GM21576 (cell line): ENCODE results near the gene ZNF689.

ENCODE experiments used
- ATAC-seq: cut with Tn5 transposase; IDR thresholded peaks from one replicate; pipeline ENCODE4 v1.9.1; 2021; ENCODE audit warnings: mild to moderate bottlenecking, moderate library complexity; ENCODE audit not compliant: unreplicated experiment

Gene ZNF689

GRCh38 chr16:30609926-30610839 lies at the start of gene ZNF689:
TSS of gene ZNF689 (minus strand) at chr16:30610389. CDS start at chr16:30610041, 348 bp downstream.
- ATAC-seq = peak; percentile 89

DNA sequence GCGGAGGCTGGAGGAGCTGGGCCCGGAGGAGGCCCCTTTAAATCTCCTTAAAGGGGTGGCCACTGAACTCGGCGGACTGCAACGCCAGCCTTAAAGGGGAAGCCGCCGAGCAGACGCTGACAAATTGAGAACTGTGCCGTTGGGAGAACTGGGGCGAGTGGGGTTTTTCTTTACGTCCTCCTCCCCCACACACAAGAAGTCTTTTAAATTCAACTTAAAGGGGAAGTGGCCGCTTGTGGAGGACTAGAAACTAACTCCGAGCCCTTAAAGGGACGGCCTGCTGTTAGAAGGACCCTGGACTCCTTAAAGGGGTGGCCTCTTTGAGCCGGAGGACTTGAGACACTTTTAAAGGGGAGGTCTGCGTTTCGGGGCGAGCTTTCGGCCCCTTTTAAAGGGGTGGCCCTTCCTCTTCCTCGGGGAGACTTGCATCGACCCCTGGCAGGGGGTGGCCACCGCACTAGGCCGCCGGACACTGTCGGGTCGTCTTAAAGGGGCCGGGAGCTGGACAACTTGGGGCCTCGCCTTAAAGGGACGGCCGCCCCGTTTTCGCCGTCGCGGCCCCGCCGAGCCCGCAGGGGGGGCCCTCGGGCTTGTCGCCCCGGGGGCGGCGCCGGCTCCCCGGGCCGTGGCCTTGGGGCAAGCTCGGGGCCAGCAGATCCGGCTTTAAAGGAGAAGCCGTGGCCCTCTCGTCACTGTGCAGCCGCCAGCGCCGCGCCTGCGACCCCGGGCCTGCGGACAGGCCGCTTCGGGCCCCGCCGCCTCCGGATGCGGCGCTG lies 48.7 kb upstream of the ZNF689 start:
- ATAC-seq = peak; percentile 23

- ATAC-seq = peak; percentile 71
Measured at GRCh38 chr16:30657866-30658730, 47.9 kb upstream of the ZNF689 start, which contains the start of gene FBRS. TSS of gene FBRS (plus strand) at chr16:30658431. CDS start at chr16:30659519, 1,088 bp downstream.

GRCh38 chr16:30656974-30657865 lies 47.0 kb upstream of the ZNF689 start:
- no peak for ATAC-seq

- ATAC-seq = no peak
Measured at GRCh38 chr16:30656388-30656787, 46.2 kb upstream of the ZNF689 start.

DNA sequence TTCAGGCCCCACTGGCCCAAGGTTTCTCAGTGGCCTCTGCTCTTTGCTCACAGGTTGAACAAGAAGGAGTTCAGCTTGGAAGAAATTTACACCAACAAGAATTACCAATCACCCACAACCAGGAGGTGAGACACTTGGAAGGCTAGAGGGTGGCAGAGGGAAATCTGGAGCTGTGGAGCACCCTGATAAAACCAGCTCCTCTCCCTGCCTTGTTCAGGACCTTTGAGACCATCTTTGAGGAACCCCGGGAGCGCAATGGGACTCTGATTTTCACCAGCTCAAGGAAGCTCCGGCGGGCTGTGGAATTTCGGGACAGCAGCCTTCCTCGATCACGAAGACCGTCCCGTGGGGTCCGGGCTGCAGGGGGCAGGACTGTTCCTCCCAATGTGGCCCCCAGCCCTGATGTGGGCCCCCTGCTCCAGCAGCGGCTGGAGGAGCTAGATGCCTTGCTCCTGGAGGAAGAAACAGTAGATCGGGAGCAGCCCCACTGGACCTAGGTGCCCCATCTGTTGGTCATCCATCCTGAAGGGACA lies 45.7 kb upstream of the ZNF689 start:
- no peak for ATAC-seq

- ATAC-seq = no peak
Measured at GRCh38 chr16:30654856-30655255, 44.7 kb upstream of the ZNF689 start.

- ATAC-seq = no peak
Measured at GRCh38 chr16:30652718-30653117, 42.5 kb upstream of the ZNF689 start.

- ATAC-seq = no peak
Measured at GRCh38 chr16:30652005-30652296, 41.8 kb upstream of the ZNF689 start.

DNA sequence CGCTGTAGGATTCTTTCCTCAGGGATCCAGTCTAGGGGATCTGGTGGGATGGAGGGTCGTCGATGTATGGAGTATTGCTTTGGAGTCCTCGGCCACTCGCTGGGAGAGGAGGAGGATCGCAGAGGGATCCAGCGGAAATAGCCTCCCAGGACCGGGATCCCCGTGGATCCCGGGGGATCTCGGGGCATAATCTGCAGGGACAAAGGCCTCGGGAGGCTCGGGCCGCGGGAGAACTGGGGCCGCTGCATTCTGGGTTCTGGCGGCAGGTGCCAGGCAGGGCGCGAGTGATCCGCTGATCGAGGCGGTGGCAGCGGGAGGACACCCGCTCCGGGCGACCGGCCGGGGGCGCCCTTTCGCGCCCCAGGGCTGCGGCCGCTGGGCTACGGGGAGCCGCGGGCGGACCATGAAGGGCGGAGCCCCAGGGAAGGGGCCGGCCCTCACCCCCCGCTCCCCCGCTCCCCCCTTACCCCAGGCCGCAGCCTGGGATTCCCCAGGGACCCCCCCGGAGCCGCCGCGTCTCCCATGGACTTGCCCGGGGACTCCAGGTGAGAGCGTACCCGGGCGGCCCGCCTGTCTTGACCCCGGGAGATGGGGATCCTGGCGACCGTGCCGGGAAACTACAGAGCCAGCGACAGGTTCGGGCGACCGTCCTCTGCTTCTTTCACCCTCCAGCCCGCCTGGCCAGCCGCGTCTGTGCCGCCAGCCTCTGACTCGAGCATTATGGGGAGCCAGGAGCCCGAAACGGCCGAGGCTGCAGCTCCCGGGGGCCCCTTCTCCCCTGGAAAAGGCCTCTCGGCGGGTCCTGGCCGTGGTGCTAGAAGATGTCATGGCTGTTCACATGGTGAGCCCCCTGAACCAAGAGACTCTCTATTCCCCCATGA lies 41.2 kb upstream of the ZNF689 start:
- ATAC-seq = peak; percentile 41

- ATAC-seq = peak; percentile 73
Measured at GRCh38 chr16:30650369-30651123, 40.4 kb upstream of the ZNF689 start, which contains the start of gene PRR14. TSS of gene PRR14 (plus strand) at chr16:30650960. CDS start at chr16:30651646, 686 bp downstream.

DNA sequence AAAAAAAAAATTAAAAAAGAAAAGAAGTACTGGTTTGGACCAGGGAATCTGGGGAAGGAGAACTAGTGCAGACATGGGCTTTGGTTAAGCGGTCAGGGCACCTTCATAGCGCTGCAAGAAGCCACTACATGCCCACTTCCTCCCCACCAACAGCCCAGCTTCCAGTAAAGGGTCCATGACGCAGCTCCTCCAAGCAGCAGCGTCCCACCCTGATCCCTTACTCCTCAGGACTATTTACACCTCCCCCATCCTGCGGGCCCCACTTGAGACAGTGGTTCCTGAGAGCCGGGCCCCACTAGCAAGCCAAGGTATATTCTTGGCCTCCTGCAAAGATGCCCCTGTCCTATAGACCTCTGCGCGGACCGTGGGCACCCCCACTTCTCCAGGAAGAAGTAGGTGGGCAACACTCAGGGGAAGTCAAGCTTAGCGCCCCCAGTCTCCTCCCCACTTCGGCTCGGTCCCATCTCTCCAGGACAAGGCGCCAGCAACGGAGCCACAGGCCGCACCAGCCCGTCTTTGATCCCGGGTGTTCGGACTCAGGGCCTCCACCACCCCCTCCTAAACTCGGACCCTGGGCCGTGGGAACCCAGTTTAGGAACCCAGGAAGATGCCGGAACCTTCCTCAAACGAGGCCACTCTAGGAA lies 39.7 kb upstream of the ZNF689 start:
- ATAC-seq = no peak

DNA sequence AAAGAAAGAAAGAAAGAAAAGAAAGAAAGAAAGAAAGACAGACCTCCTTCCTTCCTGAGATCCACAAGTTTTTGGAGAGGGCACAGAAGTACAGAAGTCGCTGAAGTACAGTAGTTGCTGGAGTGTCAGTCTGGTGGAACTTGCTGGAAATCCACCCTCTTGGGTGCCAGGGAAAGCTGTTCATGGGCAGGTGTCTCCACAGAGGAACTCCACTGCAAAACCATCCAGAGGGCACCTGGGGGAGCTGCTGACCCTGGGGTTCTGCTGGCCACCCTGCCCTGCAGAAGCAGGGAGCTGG lies 37.0 kb upstream of the ZNF689 start:
- no peak for ATAC-seq

DNA sequence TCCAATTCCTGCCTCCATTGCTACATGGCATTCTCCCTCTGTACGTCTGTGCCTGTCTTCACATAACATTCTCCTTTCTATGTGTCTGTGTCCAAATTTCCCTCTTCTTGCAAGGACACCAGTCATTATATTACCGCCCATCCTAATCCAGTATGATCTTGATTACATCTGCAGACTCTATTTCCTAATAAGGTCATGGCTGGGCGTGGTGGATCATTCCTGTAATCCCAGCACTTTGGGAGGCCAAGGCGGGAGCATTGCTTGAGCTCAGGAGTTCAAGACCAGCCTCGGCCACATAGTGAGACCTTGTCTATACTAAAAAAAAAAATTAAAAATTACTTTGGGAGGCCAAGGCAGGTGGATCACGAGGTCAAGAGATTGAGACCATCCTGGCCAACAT lies 35.5 kb upstream of the ZNF689 start:
- no peak for ATAC-seq

DNA sequence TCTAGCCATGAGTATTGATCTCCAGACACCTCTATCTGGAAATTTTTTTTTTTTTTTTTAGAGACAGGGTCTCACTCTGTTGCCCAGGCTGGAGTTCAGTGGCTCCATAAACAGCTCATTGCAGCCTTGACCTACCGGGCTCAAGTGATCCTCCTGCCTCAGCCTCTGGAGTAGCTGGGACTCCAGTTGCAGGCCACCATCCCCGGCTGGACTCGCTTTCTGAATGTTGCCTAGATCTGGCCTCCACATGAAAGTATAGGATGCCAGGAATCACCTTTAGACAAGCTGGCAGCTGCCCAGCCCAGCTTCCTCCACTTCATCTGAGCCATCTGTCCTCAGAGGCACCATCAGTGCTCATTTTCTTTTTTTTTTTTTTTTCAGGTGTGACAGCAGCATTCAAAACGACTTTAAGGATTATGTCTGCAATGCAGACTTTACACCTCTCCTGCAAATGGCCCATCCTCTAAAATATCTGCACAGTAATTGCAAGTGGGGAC lies 34.2 kb upstream of the ZNF689 start:
- ATAC-seq = no peak

GRCh38 chr16:30641378-30641982 lies 31.3 kb upstream of the ZNF689 start:
- ATAC-seq = no peak

GRCh38 chr16:30637944-30638343 lies 27.8 kb upstream of the ZNF689 start:
- no peak for ATAC-seq
